Keratinocyte (primary cell): ENCODE measurements around the gene ACD.

Experiments
- EZH2 ChIP-seq: IDR thresholded peaks from one replicate; pipeline ENCODE4 v1.6.1; 2012; ENCODE audit warnings: inconsistent platforms, mild to moderate bottlenecking, low read length, moderate library complexity
- TF ChIP-seq, protein P1 (sequence below), 3 experiments: IDR thresholded peaks in 1 of 3; conservative IDR thresholded peaks in 1 of 3; optimal IDR thresholded peaks in 1 of 3; 2 replicates in 2 of 3; 3 replicates in 1 of 3; pipeline versions ENCODE3 to v1.5.1; 2011; ENCODE audit warnings: low read length in 3 of 3, mild to moderate bottlenecking in 3 of 3, moderate library complexity in 2 of 3, control low read depth in 1 of 3, inconsistent platforms in 1 of 3; ENCODE audit not compliant: insufficient read depth in 2 of 3; ENCODE audit errors: extremely low read depth in 1 of 3

DNA sequence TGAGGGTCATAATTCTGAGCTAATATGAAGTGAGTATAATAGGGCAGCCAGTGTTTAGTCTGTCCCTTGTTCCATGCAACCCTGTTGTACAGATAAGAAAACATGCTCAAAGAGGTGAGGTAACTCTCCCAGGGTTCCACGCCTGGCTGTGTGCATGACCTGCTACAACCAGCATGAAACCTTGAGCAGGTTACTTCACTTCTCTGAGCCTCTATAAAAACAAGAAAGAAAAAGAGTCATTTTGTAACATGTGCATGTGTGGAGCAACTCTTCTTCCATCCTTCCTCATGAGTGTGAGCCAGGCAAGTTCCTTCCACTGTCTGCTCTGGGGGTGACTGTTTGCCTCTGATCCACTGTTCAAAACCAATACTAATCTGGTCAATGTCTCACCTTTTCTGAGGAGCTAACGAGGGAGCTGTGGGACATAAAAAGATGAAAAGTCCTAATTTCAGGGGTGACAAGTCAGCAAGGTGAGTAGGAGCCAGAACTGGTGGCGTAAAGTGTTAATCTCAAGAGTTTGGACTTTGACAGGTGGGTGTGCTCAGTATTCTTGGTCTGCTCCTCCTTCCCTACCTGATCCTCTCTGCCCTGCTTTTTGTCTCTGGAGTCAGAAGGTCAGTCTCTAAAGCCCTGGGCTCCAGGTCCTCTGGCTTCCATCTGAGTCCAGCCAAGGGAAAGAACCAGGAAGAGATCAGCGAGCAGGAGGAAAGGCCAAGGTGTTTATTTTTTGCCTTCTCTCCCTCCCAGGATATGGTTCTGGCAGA lies 37.5 kb upstream of the ACD start:
- TF ChIP-seq, protein P1, sequence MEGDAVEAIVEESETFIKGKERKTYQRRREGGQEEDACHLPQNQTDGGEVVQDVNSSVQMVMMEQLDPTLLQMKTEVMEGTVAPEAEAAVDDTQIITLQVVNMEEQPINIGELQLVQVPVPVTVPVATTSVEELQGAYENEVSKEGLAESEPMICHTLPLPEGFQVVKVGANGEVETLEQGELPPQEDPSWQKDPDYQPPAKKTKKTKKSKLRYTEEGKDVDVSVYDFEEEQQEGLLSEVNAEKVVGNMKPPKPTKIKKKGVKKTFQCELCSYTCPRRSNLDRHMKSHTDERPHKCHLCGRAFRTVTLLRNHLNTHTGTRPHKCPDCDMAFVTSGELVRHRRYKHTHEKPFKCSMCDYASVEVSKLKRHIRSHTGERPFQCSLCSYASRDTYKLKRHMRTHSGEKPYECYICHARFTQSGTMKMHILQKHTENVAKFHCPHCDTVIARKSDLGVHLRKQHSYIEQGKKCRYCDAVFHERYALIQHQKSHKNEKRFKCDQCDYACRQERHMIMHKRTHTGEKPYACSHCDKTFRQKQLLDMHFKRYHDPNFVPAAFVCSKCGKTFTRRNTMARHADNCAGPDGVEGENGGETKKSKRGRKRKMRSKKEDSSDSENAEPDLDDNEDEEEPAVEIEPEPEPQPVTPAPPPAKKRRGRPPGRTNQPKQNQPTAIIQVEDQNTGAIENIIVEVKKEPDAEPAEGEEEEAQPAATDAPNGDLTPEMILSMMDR (optimal IDR thresholded peaks at IDR 0.05 in 1 of 3, IDR thresholded peaks at IDR 0.05 in 1 of 3, conservative IDR thresholded peaks at IDR 0.05 in 1 of 3; ENCODE audit: extremely low read depth in 1 of 3, insufficient read depth in 2 of 3, low read length in 3 of 3): no peak
- TF ChIP-seq EZH2: no peak
